ENCODE measurements around the gene BCL3. TPM values are rescaled to one million over a fixed set of nuclear protein-coding genes. Genes with fewer than 3 reads are reported as not detected.

The BCL3 gene
- total RNA-seq, 2 donors from 2014 or later, result 15.3 to 25.2 TPM

GRCh38 chr19:44752123-44752815 lies 3.8 kb downstream of the BCL3 start:
- peaks cover 0 to 89% of the 10 kb centered on the region in 2 donors for H3K4me1 ChIP-seq
- peaks cover 25% of the 10 kb centered on the region for H3K36me3 ChIP-seq
- no peak for TF ChIP-seq CTCF (IDR thresholded peaks at IDR 0.05)
- no peaks in the 10 kb centered on the region for H3K27me3 ChIP-seq
- DNase-seq (ENCODE audit: low spot score), result no peak
- H3K27ac ChIP-seq, result peak overlapping the region; percentile 92 to 93
- no peaks in the 10 kb centered on the region for H3K9me3 ChIP-seq
- peak overlapping the region in 1 of 2 donors; percentile 51 for H3K4me3 ChIP-seq

- TF ChIP-seq CTCF (IDR thresholded peaks at IDR 0.05), result no peak
- DNase-seq (ENCODE audit: low spot score), result peak; percentile 91
- Histone ChIP-seq H3K27ac (peak overlapping the region; percentile 92 to 93), H3K36me3 (peaks cover 25% of the 10 kb centered on the region), H3K4me3 (peak overlapping the region; percentile 45 to 51), H3K4me1 (peaks cover 0 to 89% of the 10 kb centered on the region in 2 donors), H3K9me3 (no peaks in the 10 kb centered on the region), H3K27me3 (no peaks in the 10 kb centered on the region)
Measured at GRCh38 chr19:44752816-44753625, 4.5 kb downstream of the BCL3 start.

- H3K36me3 ChIP-seq, result peaks cover 25% of the 10 kb centered on the region
- no peak for DNase-seq (ENCODE audit: low spot score)
- no peak for TF ChIP-seq CTCF (IDR thresholded peaks at IDR 0.05)
- peaks cover 0 to 92% of the 10 kb centered on the region in 2 donors for H3K4me1 ChIP-seq
- H3K27me3 ChIP-seq, result no peaks in the 10 kb centered on the region
- no peaks in the 10 kb centered on the region for H3K9me3 ChIP-seq
- H3K4me3 ChIP-seq, result peak overlapping the region; percentile 45 to 51
- peak overlapping the region; percentile 92 to 93 for H3K27ac ChIP-seq
Measured at GRCh38 chr19:44753626-44753931, 5.1 kb downstream of the BCL3 start.

GRCh38 chr19:44753932-44754749 lies 5.6 kb downstream of the BCL3 start:
- Histone ChIP-seq H3K27me3 (no peaks in the 10 kb centered on the region), H3K9me3 (no peaks in the 10 kb centered on the region), H3K4me1 (peaks cover 0 to 98% of the 10 kb centered on the region in 2 donors), H3K27ac (peak overlapping the region; percentile 92 to 93), H3K4me3 (peak overlapping the region; percentile 45 to 51), H3K36me3 (peaks cover 27% of the 10 kb centered on the region)
- DNase-seq (ENCODE audit: low spot score), result peak; percentile 95
- TF ChIP-seq CTCF (IDR thresholded peaks at IDR 0.05), result no peak

- Histone ChIP-seq H3K4me1 (peaks cover 0 to 94% of the 10 kb centered on the region in 2 donors), H3K27me3 (no peaks in the 10 kb centered on the region), H3K36me3 (peaks cover 32% of the 10 kb centered on the region), H3K4me3 (peak overlapping the region; percentile 45 to 51), H3K27ac (peak overlapping the region; percentile 92 to 93), H3K9me3 (no peaks in the 10 kb centered on the region)
- no peak for TF ChIP-seq CTCF (IDR thresholded peaks at IDR 0.05)
- DNase-seq (ENCODE audit: low spot score), result no peak
Measured at GRCh38 chr19:44754750-44755080, 6.2 kb downstream of the BCL3 start.

Measured in right atrium auricular region (tissue), 2 donors.